PFSK-1 (cell line): ENCODE measurements around the gene OR4K2.

Source experiments
- FOXP2 ChIP-seq: optimal IDR thresholded peaks from 2 replicates; pipeline ENCODE3; 2011; ENCODE audit warnings: borderline replicate concordance, control low read depth, inconsistent platforms; ENCODE audit not compliant: insufficient read depth; ENCODE audit errors: extremely low read length, extremely low read depth
- POLR2AphosphoS5 ChIP-seq: IDR thresholded peaks from 2 replicates; pipeline ENCODE4 v1.6.1; 2012; ENCODE audit warnings: low read depth, mild to moderate bottlenecking, control low read depth, low read length, moderate library complexity
- REST ChIP-seq, 2 experiments: IDR thresholded peaks; 2 replicates each; pipeline versions ENCODE4 v1.6.1 to v1.8.0; 2011 to 2012; ENCODE audit warnings: low read depth in 2 of 2, low read length in 2 of 2, control low read depth in 1 of 2, inconsistent platforms in 1 of 2, mild to moderate bottlenecking in 1 of 2, moderate library complexity in 1 of 2; ENCODE audit not compliant: insufficient read depth in 1 of 2
- SIN3A ChIP-seq: IDR thresholded peaks from 2 replicates; pipeline ENCODE4 v1.6.1; 2012; ENCODE audit warnings: mild to moderate bottlenecking, low read length, moderate library complexity, borderline replicate concordance; ENCODE audit not compliant: insufficient read depth
- TAF1 ChIP-seq: IDR thresholded peaks from 2 replicates; pipeline ENCODE4 v1.6.1; 2012; ENCODE audit warnings: low read length, control low read depth, borderline replicate concordance; ENCODE audit not compliant: insufficient read depth

The OR4K2 gene

GRCh38 chr14:19878029-19878642 lies 3.2 kb downstream of the OR4K2 start:
- TF ChIP-seq REST (IDR thresholded peaks at IDR 0.05; ENCODE audit: insufficient read depth in 1 of 2, low read depth in 2 of 2, low read length in 2 of 2) (no peak), FOXP2 (no peak), TAF1 (no peak), SIN3A (no peak), POLR2AphosphoS5 (no peak)

- TF ChIP-seq TAF1 (no peak), POLR2AphosphoS5 (no peak), REST (IDR thresholded peaks at IDR 0.05; ENCODE audit: insufficient read depth in 1 of 2, low read depth in 2 of 2, low read length in 2 of 2) (no peak)
Observed at GRCh38 chr14:19895282-19895681, 20.3 kb downstream of the OR4K2 start.

- TF ChIP-seq TAF1 (no peak), FOXP2 (no peak), SIN3A (no peak), POLR2AphosphoS5 (no peak), REST (IDR thresholded peaks at IDR 0.05; ENCODE audit: insufficient read depth in 1 of 2, low read depth in 2 of 2, low read length in 2 of 2) (no peak)
Observed at GRCh38 chr14:19900999-19901398, 26.1 kb downstream of the OR4K2 start.

GRCh38 chr14:19902409-19902808 lies 27.5 kb downstream of the OR4K2 start:
- no peak for TF ChIP-seq POLR2AphosphoS5
- no peak for TF ChIP-seq TAF1
- no peak for TF ChIP-seq SIN3A
- no peak for TF ChIP-seq REST (IDR thresholded peaks at IDR 0.05; ENCODE audit: insufficient read depth in 1 of 2, low read depth in 2 of 2, low read length in 2 of 2)
- TF ChIP-seq FOXP2: no peak

GRCh38 chr14:19906665-19907064 lies 31.7 kb downstream of the OR4K2 start:
- TF ChIP-seq TAF1: no peak
- TF ChIP-seq POLR2AphosphoS5: no peak
- TF ChIP-seq REST (IDR thresholded peaks at IDR 0.05; ENCODE audit: insufficient read depth in 1 of 2, low read depth in 2 of 2, low read length in 2 of 2): no peak
- no peak for TF ChIP-seq SIN3A
- TF ChIP-seq FOXP2: no peak
